Stimulated activated naive CD8-positive, alpha-beta T cell treated with anti-CD3 and anti-CD28 coated beads, Interleukin-15, amount 100 ng/mL, for 72 hours (primary cell): ENCODE measurements around the gene ZSCAN5A.
"Not testable (repeated sequence)": the region's sequence is repeated elsewhere in the genome, so short reads cannot be mapped to it uniquely, and the experiment has no call there.

Experiments used
- ATAC-seq: fragments of 150-1000 bp; cut with Tn5 transposase; 2 replicates; pipeline ENCODE4 v1.10.0; 2021; ENCODE audit warnings: mild to moderate bottlenecking, moderate library complexity
- DNase-seq, 2 donors: peaks; one replicate each; pipeline ENCODE4 v3.0.0; 2021 to 2022
- H3K27ac Mint-ChIP-seq, 2 donors: one replicate each; pipeline ENCODE4 v1.8.0; 2022; ENCODE audit warnings: mild to moderate bottlenecking in 2 of 2, mixed read lengths in 2 of 2, moderate library complexity in 2 of 2
- H3K27me3 Mint-ChIP-seq: one replicate; pipeline ENCODE4 v1.8.0; 2022; ENCODE audit warnings: mixed read lengths
- H3K4me1 Mint-ChIP-seq: one replicate; pipeline ENCODE4 v1.8.0; 2022; ENCODE audit warnings: mild to moderate bottlenecking, mixed read lengths
- H3K4me3 Mint-ChIP-seq, 2 donors: one replicate each; pipeline ENCODE4 v1.8.0; 2022; ENCODE audit warnings: mild to moderate bottlenecking in 2 of 2, mixed read lengths in 2 of 2, moderate library complexity in 1 of 2
- H3K9me3 Mint-ChIP-seq, 2 donors: one replicate each; pipeline ENCODE4 v1.8.0; 2022; ENCODE audit warnings: mixed read lengths in 2 of 2

ZSCAN5A gene

GRCh38 chr19:56217039-56217949 is 97.3 kb downstream of the ZSCAN5A start:
- Mint-ChIP-seq H3K27me3 (peaks cover 52% of the 10 kb centered on the region), H3K27ac (no peak overlapping the region), H3K9me3 (no peaks in the 10 kb centered on the region), H3K4me3 (peak overlapping the region; percentile 65 to 74), H3K4me1 (peaks cover 5% of the 10 kb centered on the region)
- DNase-seq (peak; percentile 1 to 15), ATAC-seq (peak; percentile 53)

GRCh38 chr19:56211718-56212117 is 102.9 kb downstream of the ZSCAN5A start:
- Mint-ChIP-seq H3K27me3 (peaks cover 50% of the 10 kb centered on the region), H3K4me3 (no peak overlapping the region), H3K27ac (no peak overlapping the region), H3K4me1 (no peaks in the 10 kb centered on the region), H3K9me3 (no peaks in the 10 kb centered on the region)
- ATAC-seq (no peak), DNase-seq (no peak)

- peaks cover 43% of the 10 kb centered on the region for H3K27me3 Mint-ChIP-seq
- H3K27ac Mint-ChIP-seq, H3K9me3 Mint-ChIP-seq, H3K4me1 Mint-ChIP-seq, H3K4me3 Mint-ChIP-seq, ATAC-seq, DNase-seq: not testable (repeated sequence)
Measured at GRCh38 chr19:56210036-56210435, 104.6 kb downstream of the ZSCAN5A start.

GRCh38 chr19:56209091-56209490 is 105.5 kb downstream of the ZSCAN5A start:
- Mint-ChIP-seq H3K4me3 (no peak overlapping the region), H3K27me3 (peaks cover 34% of the 10 kb centered on the region), H3K9me3 (no peaks in the 10 kb centered on the region), H3K4me1 (no peaks in the 10 kb centered on the region), H3K27ac (no peak overlapping the region)
- no peak for ATAC-seq
- DNase-seq, result no peak

GRCh38 chr19:56207581-56207980 is 107.1 kb downstream of the ZSCAN5A start:
- not testable (repeated sequence) for H3K4me1 Mint-ChIP-seq, H3K4me3 Mint-ChIP-seq, H3K9me3 Mint-ChIP-seq, DNase-seq, ATAC-seq, H3K27ac Mint-ChIP-seq
- H3K27me3 Mint-ChIP-seq, result peaks cover 25% of the 10 kb centered on the region

- H3K4me3 Mint-ChIP-seq, result no peak within 1 kb of the TSS
Measured at GRCh38 chr19:56201973-56202372, 112.7 kb downstream of the ZSCAN5A start, which contains the start of gene ZSCAN5C. Gene ZSCAN5C (plus strand): TSS chr19:56202273. CDS start chr19:56205914, 3,641 bp downstream.

GRCh38 chr19:56199687-56200086 is 115.0 kb downstream of the ZSCAN5A start:
- H3K4me1 Mint-ChIP-seq, result no peaks in the 10 kb centered on the region
- DNase-seq (no peak), ATAC-seq (no peak)
- peaks cover 7% of the 10 kb centered on the region for H3K27me3 Mint-ChIP-seq
- no peak overlapping the region for H3K4me3 Mint-ChIP-seq
- H3K9me3 Mint-ChIP-seq, result no peaks in the 10 kb centered on the region
- no peak overlapping the region for H3K27ac Mint-ChIP-seq

More at GRCh38 chr19:56201973-56202372, 112.7 kb downstream of the ZSCAN5A start, which contains the start of gene ZSCAN5C:
- H3K27me3 Mint-ChIP-seq, result peaks cover 20% of the 10 kb centered on the region
- peak within 1 kb of the TSS in 1 of 2 donors; percentile 23 for H3K27ac Mint-ChIP-seq
- no peak for DNase-seq
- no peaks in the 10 kb centered on the region for H3K9me3 Mint-ChIP-seq
- no peaks in the 10 kb centered on the region for H3K4me1 Mint-ChIP-seq
- no peak for ATAC-seq

- not testable (repeated sequence) for H3K4me3 Mint-ChIP-seq, DNase-seq, H3K27ac Mint-ChIP-seq, H3K9me3 Mint-ChIP-seq, ATAC-seq, H3K4me1 Mint-ChIP-seq, H3K27me3 Mint-ChIP-seq
Measured at GRCh38 chr19:56197646-56198045, 117.0 kb downstream of the ZSCAN5A start, which contains the start of gene ZSCAN5B. Gene ZSCAN5B (minus strand): TSS chr19:56197783. CDS start chr19:56193052, 4,731 bp downstream.

GRCh38 chr19:56193981-56194640 is 120.5 kb downstream of the ZSCAN5A start:
- no peaks in the 10 kb centered on the region for H3K4me1 Mint-ChIP-seq
- H3K27ac Mint-ChIP-seq, result no peak overlapping the region
- no peak for DNase-seq
- no peak overlapping the region for H3K4me3 Mint-ChIP-seq
- no peaks in the 10 kb centered on the region for H3K27me3 Mint-ChIP-seq
- no peaks in the 10 kb centered on the region for H3K9me3 Mint-ChIP-seq
- no peak for ATAC-seq

GRCh38 chr19:56191711-56192110 is 122.9 kb downstream of the ZSCAN5A start:
- Mint-ChIP-seq H3K9me3 (no peaks in the 10 kb centered on the region), H3K27ac (no peak overlapping the region), H3K4me3 (no peak overlapping the region), H3K27me3 (no peaks in the 10 kb centered on the region), H3K4me1 (no peaks in the 10 kb centered on the region)
- DNase-seq (no peak), ATAC-seq (no peak)

GRCh38 chr19:56191115-56191514 is 123.5 kb downstream of the ZSCAN5A start:
- DNase-seq (no peak), ATAC-seq (no peak)
- Mint-ChIP-seq H3K4me1 (no peaks in the 10 kb centered on the region), H3K27me3 (no peaks in the 10 kb centered on the region), H3K4me3 (no peak overlapping the region), H3K9me3 (no peaks in the 10 kb centered on the region), H3K27ac (no peak overlapping the region)

GRCh38 chr19:56189785-56190184 is 124.9 kb downstream of the ZSCAN5A start:
- no peaks in the 10 kb centered on the region for H3K9me3 Mint-ChIP-seq
- no peak overlapping the region for H3K4me3 Mint-ChIP-seq
- peaks cover 12% of the 10 kb centered on the region for H3K27me3 Mint-ChIP-seq
- no peak for DNase-seq
- peaks cover 8% of the 10 kb centered on the region for H3K4me1 Mint-ChIP-seq
- ATAC-seq, result no peak
- H3K27ac Mint-ChIP-seq, result no peak overlapping the region

GRCh38 chr19:56177564-56178243 is 136.9 kb downstream of the ZSCAN5A start:
- no peak for ATAC-seq
- peaks cover 5% of the 10 kb centered on the region for H3K27me3 Mint-ChIP-seq
- no peaks in the 10 kb centered on the region for H3K4me1 Mint-ChIP-seq
- no peak overlapping the region for H3K27ac Mint-ChIP-seq
- H3K9me3 Mint-ChIP-seq, result no peaks in the 10 kb centered on the region
- H3K4me3 Mint-ChIP-seq, result no peak overlapping the region
- no peak for DNase-seq

GRCh38 chr19:56176881-56177280 is 137.8 kb downstream of the ZSCAN5A start:
- ATAC-seq, result no peak
- no peak overlapping the region for H3K27ac Mint-ChIP-seq
- H3K4me1 Mint-ChIP-seq, result peaks cover 2% of the 10 kb centered on the region
- no peak overlapping the region for H3K4me3 Mint-ChIP-seq
- H3K9me3 Mint-ChIP-seq, result no peaks in the 10 kb centered on the region
- no peak for DNase-seq
- peaks cover 5% of the 10 kb centered on the region for H3K27me3 Mint-ChIP-seq

- H3K9me3 Mint-ChIP-seq, H3K27me3 Mint-ChIP-seq, H3K4me1 Mint-ChIP-seq, DNase-seq, ATAC-seq, H3K4me3 Mint-ChIP-seq, H3K27ac Mint-ChIP-seq: not testable (repeated sequence)
Measured at GRCh38 chr19:56176310-56176709, 138.3 kb downstream of the ZSCAN5A start.
